Left lung (tissue), 10 donors: ENCODE data around the gene KIF22. TPM values are rescaled to one million over a fixed set of nuclear protein-coding genes. Genes with fewer than 3 reads are reported as not detected.
"Not testable (repeated sequence)": the region's sequence is repeated elsewhere in the genome, so short reads cannot be mapped to it uniquely, and the experiment has no call there.

ENCODE experiments used
- ATAC-seq: fragments of 200-7000 bp; cut with Tn5 transposase; one replicate; pipeline ENCODE4 v1.9.1; 2020; ENCODE audit warnings: moderate library complexity
- DNase-seq, 4 donors: peaks; one replicate each; pipeline ENCODE4 v3.0.0-alpha.2; 2013 to 2020
- H3K27ac ChIP-seq, 2 donors: fragments of 200-600 bp; sonication (generic) in 1 of 2; one replicate each; pipeline versions ENCODE4 v1.5.0 to v1.8.0; 2020 to 2021
- H3K27me3 ChIP-seq, 2 donors: fragments of 200-600 bp; sonication (generic) in 1 of 2; one replicate each; pipeline versions ENCODE4 v1.5.0 to v1.8.0; 2020 to 2021
- H3K36me3 ChIP-seq, 2 donors: fragments of 200-600 bp; sonication (generic) in 1 of 2; one replicate each; pipeline versions ENCODE4 v1.5.0 to v1.8.0; 2020 to 2021
- H3K4me1 ChIP-seq, 2 donors: fragments of 200-600 bp; one replicate each; pipeline ENCODE4 v1.8.0; 2021
- H3K4me3 ChIP-seq, 2 donors: fragments of 200-600 bp; sonication (generic) in 1 of 2; one replicate each; pipeline versions ENCODE4 v1.5.0 to v1.8.0; 2020 to 2021; ENCODE audit warnings: mild to moderate bottlenecking in 1 of 2
- H3K9me3 ChIP-seq, 2 donors: fragments of 200-600 bp; sonication (generic) in 1 of 2; one replicate each; pipeline versions ENCODE4 v1.5.0 to v1.8.0; 2020 to 2021
- intact Hi-C, 2 donors: fragments of 100-400 bp; cut with DNase I; formaldehyde crosslinking; loops; one replicate each; pipeline versions ENCODE4 v1.11.2 to v1.14.2; 2022
- polyA plus RNA-seq, 6 donors: library from polyadenylated mRNA; unstranded; fragments of 120-200 nt; gene quantifications; one replicate each; pipeline ENCODE4 v1.2.1, GENCODE V29; 2013; ENCODE audit not compliant: insufficient read length in 6 of 6
- total RNA-seq, 2 donors: library from RNA; stranded (reverse); fragmentation: NEBNext Ultra II Directional; extraction: Animal tissue kit (Norgen Biotek cat#: 25700); gene quantifications; one replicate each; pipeline ENCODE4 v1.2.1, GENCODE V29; 2021
- TF ChIP-seq, protein P1 (sequence below), 2 donors: fragments of 200-600 bp; sonication (generic) in 1 of 2; IDR thresholded peaks; one replicate each; pipeline versions ENCODE4 v1.5.0 to v1.8.0; 2021; ENCODE audit warnings: antibody characterized with exemption in 2 of 2
- donor health status: DM: no; HTN: yes; CAD: no.
- donor health status: DM: no; HTN: no; CAD: no.

Gene KIF22
- total and polyA plus RNA-seq, 8 donors = 24.8 to 92.2 (median 57.2) TPM

- TF ChIP-seq, protein P1, sequence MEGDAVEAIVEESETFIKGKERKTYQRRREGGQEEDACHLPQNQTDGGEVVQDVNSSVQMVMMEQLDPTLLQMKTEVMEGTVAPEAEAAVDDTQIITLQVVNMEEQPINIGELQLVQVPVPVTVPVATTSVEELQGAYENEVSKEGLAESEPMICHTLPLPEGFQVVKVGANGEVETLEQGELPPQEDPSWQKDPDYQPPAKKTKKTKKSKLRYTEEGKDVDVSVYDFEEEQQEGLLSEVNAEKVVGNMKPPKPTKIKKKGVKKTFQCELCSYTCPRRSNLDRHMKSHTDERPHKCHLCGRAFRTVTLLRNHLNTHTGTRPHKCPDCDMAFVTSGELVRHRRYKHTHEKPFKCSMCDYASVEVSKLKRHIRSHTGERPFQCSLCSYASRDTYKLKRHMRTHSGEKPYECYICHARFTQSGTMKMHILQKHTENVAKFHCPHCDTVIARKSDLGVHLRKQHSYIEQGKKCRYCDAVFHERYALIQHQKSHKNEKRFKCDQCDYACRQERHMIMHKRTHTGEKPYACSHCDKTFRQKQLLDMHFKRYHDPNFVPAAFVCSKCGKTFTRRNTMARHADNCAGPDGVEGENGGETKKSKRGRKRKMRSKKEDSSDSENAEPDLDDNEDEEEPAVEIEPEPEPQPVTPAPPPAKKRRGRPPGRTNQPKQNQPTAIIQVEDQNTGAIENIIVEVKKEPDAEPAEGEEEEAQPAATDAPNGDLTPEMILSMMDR (IDR thresholded peaks at IDR 0.05) = no peak
- Histone ChIP-seq H3K4me1 (peaks cover 0 to 7% of the 10 kb centered on the region in 2 donors), H3K9me3 (no peaks in the 10 kb centered on the region), H3K27ac (no peak within 1 kb of the TSS), H3K27me3 (no peaks in the 10 kb centered on the region), H3K36me3 (no peaks in the 10 kb centered on the region), H3K4me3 (no peak within 1 kb of the TSS)
- intact Hi-C loops = no loop called here
- ATAC-seq (no peak), DNase-seq (no peak)
Observed at GRCh38 chr16:29777576-29778350, 12.8 kb upstream of the KIF22 start, which contains the start of gene ZG16. Gene ZG16 (plus strand): TSS chr16:29778256. CDS start chr16:29779267, 1,011 bp downstream.

- ATAC-seq (no peak), DNase-seq (no peak)
- Histone ChIP-seq H3K9me3 (no peaks in the 10 kb centered on the region), H3K36me3 (no peaks in the 10 kb centered on the region), H3K4me1 (peaks cover 1 to 2% of the 10 kb centered on the region in 2 donors), H3K4me3 (no peak overlapping the region), H3K27me3 (no peaks in the 10 kb centered on the region), H3K27ac (no peak overlapping the region)
- TF ChIP-seq, protein P1 (IDR thresholded peaks at IDR 0.05) = no peak
- intact Hi-C loops = no loop called here
Observed at GRCh38 chr16:29779474-29779873, 11.1 kb upstream of the KIF22 start.

DNA sequence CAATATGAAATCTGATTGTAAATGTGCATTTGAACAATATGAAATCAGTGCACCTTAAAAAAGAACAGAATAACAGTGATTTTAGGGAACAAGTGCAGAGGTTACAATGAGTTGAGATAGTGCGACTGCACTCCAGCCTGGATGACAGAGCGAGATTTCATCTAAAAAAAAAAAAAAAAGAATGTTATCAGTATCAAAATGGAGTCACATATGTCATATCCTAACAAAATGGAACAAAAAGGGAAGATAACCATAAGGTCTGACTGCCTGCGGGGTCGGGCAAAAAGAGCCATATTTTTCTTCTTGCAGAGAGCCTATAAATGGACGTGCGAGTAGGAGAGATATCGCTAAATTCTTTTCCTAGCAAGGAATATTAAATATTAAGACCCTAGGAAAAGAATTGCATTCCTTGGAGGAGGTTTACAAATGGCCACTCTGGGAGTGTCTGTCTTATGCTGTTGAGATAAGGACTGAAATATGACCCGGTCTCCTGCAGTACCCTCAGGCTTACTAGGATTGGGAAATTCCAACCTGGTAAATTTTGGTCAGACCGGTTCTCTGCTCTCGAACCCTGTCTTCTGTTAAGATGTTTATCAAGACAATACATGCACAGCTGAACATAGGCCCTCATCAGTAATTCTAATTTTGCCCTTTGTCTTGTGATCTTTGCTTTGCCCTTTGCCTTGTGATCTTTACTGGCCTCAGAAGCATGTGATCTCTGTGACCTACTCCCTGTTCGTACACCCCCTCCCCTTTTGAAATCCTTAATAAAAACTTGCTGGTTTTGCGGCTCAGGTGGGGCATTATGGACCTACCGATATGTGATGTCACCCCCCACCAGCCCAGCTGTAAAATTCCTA, 7.2 kb upstream of the KIF22 start:
- peak; percentile 28 for ATAC-seq
- H3K9me3 ChIP-seq, H3K36me3 ChIP-seq, intact Hi-C loops, H3K4me1 ChIP-seq, H3K27ac ChIP-seq, H3K27me3 ChIP-seq, H3K4me3 ChIP-seq: not testable (repeated sequence)
- peak in 1 of 4 donors; percentile 46 for DNase-seq

DNA sequence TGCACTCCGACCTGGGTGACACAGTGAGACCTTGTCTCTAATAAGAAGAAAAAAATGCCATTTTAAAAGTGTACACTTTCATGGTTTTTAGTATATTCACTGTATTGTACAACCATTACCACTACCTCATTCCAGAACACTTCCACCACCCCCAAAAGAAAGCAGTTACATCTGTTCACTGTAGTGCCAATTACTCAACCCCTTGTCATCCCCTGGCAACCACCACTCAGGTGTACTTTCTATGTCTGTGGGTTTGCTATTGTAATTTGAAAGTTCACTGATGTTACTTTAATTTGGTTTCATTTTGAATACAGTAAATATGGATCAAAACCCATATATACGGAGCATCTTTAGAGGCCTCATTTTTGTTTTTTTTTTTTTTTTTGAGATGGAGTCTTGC, 6.4 kb upstream of the KIF22 start:
- DNase-seq (no peak), ATAC-seq (peak; percentile 72)
- Histone ChIP-seq H3K27me3 (no peaks in the 10 kb centered on the region), H3K36me3 (no peaks in the 10 kb centered on the region), H3K4me3 (no peak overlapping the region), H3K9me3 (no peaks in the 10 kb centered on the region), H3K27ac (no peak overlapping the region), H3K4me1 (peaks cover 2 to 7% of the 10 kb centered on the region in 2 donors)
- intact Hi-C loops = no loop called here
- TF ChIP-seq, protein P1 (IDR thresholded peaks at IDR 0.05) = no peak

GRCh38 chr16:29784901-29785500, 5.5 kb upstream of the KIF22 start:
- Histone ChIP-seq H3K9me3 (no peaks in the 10 kb centered on the region), H3K27me3 (no peaks in the 10 kb centered on the region), H3K4me3 (peak overlapping the region in 1 of 2 donors; percentile 6), H3K36me3 (no peaks in the 10 kb centered on the region), H3K4me1 (peaks cover 2 to 12% of the 10 kb centered on the region in 2 donors), H3K27ac (no peak overlapping the region)
- peak in 3 of 4 donors; percentile 66 to 95 (median 75) for DNase-seq
- TF ChIP-seq, protein P1 (IDR thresholded peaks at IDR 0.05) = peak; percentile 80 to 86
- intact Hi-C loops = no loop called here
- peak; percentile 79 for ATAC-seq

DNA sequence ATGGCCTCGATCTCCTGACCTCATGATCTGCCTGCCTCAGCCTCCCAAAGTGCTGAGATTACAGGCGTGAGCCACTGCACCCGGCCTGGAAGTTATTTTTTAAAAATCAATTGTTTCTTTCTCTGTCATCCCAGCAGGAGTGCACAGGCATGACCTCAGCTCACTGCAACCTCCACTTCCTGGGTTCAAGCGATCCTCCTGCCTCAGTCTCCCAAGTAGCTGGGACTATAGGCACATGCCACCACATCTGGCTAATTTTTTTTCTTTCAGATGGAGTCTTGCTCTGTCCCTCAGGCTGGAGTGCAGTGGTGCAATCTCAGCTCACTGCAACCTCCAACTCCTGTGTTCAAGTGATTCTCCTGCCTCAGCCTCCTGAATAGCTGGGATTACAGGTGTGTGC, 3.4 kb upstream of the KIF22 start:
- H3K36me3 ChIP-seq, intact Hi-C loops, DNase-seq, H3K9me3 ChIP-seq, ATAC-seq, H3K27ac ChIP-seq, H3K4me3 ChIP-seq, H3K27me3 ChIP-seq: not testable (repeated sequence)
- peaks cover 2 to 28% of the 10 kb centered on the region in 2 donors for H3K4me1 ChIP-seq
